ENCODE results near the gene CDH15. TPM values are rescaled to one million over a fixed set of nuclear protein-coding genes. Genes with fewer than 3 reads are reported as not detected.

The CDH15 gene
- total and polyA plus RNA-seq, 2 of the 13 experiments (the other 11 are each of a cell fraction or from before 2014, with no cell fraction given): 0.74 to 2.2 TPM

DNA sequence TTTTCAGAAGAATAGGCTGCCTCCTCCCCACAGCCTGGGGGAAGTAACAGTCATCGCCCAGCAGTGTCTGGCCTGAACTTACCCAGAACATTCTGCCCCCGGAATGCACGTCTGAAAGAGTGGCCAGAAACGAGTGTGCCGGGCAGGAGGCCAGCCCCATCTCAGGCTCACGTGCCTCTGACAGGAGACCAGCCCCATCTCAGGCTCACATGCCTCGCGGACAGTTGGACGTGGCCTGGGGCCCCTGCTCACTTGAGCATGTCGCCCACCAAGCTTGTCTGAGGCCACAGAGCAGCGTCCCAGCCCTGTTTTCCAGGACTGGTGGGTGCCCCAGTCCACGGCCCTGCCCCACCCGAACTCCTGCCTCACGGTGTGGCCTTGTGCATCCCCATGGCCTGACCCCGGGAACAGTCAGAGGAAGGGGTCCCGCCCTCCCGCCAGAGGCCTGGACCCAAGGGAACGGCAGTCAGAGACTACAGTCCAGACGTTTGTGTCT is 16.3 kb upstream of the CDH15 start (continued):
- no peak for TF ChIP-seq NONO (IDR thresholded peaks at IDR 0.05)
- 0 out of 2 replicates have a peak, but pooled peaks have one; percentile 46 for TF ChIP-seq NONO (CRISPR knock-in tag; conservative IDR thresholded peaks at IDR 0.05)
- TF ChIP-seq NR3C1 (CRISPR knock-in tag; IDR thresholded peaks at IDR 0.05): no peak
- peak; percentile 90; the same call in 1 of the 2 replicates for TF ChIP-seq PAF1 (CRISPR knock-in tag; IDR thresholded peaks at IDR 0.05)
- 0 out of 2 replicates have a peak, but pooled peaks have one; percentile 61 for TF ChIP-seq ZNF296 (CRISPR knock-in tag; conservative IDR thresholded peaks at IDR 0.05)
- TF ChIP-seq, protein P1, sequence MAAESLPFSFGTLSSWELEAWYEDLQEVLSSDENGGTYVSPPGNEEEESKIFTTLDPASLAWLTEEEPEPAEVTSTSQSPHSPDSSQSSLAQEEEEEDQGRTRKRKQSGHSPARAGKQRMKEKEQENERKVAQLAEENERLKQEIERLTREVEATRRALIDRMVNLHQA (CRISPR knock-in tag; IDR thresholded peaks at IDR 0.05): no peak
- no peak for TF ChIP-seq DNMT3B (CRISPR knock-in tag; conservative IDR thresholded peaks at IDR 0.05)
- no peak for TF ChIP-seq PHF5A (CRISPR knock-in tag; IDR thresholded peaks at IDR 0.05; ENCODE audit: low read depth, unreplicated experiment)
- TF ChIP-seq ZC3H13 (CRISPR knock-in tag; IDR thresholded peaks at IDR 0.05): peak; percentile 54
- no peak for TF ChIP-seq ZNF543 (CRISPR knock-in tag; IDR thresholded peaks at IDR 0.05)
- TF ChIP-seq CHD4 (IDR thresholded peaks at IDR 0.05; ENCODE audit: borderline replicate concordance, low read length): no peak
- TF ChIP-seq, protein P2, sequence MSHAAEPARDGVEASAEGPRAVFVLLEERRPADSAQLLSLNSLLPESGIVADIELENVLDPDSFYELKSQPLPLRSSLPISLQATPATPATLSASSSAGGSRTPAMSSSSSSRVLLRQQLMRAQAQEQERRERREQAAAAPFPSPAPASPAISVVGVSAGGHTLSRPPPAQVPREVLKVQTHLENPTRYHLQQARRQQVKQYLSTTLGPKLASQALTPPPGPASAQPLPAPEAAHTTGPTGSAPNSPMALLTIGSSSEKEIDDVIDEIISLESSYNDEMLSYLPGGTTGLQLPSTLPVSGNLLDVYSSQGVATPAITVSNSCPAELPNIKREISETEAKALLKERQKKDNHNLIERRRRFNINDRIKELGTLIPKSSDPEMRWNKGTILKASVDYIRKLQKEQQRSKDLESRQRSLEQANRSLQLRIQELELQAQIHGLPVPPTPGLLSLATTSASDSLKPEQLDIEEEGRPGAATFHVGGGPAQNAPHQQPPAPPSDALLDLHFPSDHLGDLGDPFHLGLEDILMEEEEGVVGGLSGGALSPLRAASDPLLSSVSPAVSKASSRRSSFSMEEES (CRISPR knock-in tag; IDR thresholded peaks at IDR 0.05): no peak
- TF ChIP-seq ZNF451 (CRISPR knock-in tag; IDR thresholded peaks at IDR 0.05): no peak
- no peak for TF ChIP-seq ZNF792 (CRISPR knock-in tag; IDR thresholded peaks at IDR 0.05)
- TF ChIP-seq PCBP1 (IDR thresholded peaks at IDR 0.05; ENCODE audit: borderline replicate concordance, low read depth, low read length): no peak
- TF ChIP-seq ZNF350 (CRISPR knock-in tag; IDR thresholded peaks at IDR 0.05; ENCODE audit: borderline replicate concordance, low read depth): no peak
- TF ChIP-seq SSRP1 (CRISPR knock-in tag; IDR thresholded peaks at IDR 0.05): peak; percentile 44; the same call in 1 of the 2 replicates
- TF ChIP-seq FOSL2 (CRISPR knock-in tag; IDR thresholded peaks at IDR 0.05): 0 out of 2 replicates have a peak, but pooled peaks have one; percentile 3
- TF ChIP-seq, protein P3, sequence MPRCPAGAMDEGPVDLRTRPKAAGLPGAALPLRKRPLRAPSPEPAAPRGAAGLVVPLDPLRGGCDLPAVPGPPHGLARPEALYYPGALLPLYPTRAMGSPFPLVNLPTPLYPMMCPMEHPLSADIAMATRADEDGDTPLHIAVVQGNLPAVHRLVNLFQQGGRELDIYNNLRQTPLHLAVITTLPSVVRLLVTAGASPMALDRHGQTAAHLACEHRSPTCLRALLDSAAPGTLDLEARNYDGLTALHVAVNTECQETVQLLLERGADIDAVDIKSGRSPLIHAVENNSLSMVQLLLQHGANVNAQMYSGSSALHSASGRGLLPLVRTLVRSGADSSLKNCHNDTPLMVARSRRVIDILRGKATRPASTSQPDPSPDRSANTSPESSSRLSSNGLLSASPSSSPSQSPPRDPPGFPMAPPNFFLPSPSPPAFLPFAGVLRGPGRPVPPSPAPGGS (CRISPR knock-in tag; IDR thresholded peaks at IDR 0.05): no peak
- TF ChIP-seq PAWR (CRISPR knock-in tag; IDR thresholded peaks at IDR 0.05; ENCODE audit: borderline replicate concordance): no peak
- TF ChIP-seq AGO1 (IDR thresholded peaks at IDR 0.05; ENCODE audit: low read depth, low read length, poor library complexity, severe bottlenecking): peak; percentile 97
- TF ChIP-seq CENPT (CRISPR knock-in tag; IDR thresholded peaks at IDR 0.05; ENCODE audit: low read depth): no peak
- peak; percentile 48; the same call in 1 of the 2 replicates for TF ChIP-seq ZNF768 (CRISPR knock-in tag; IDR thresholded peaks at IDR 0.05)
- TF ChIP-seq BHLHE40 (IDR thresholded peaks at IDR 0.05; ENCODE audit: low read length): peak; percentile 73; the same call in 1 of the 2 replicates
- TF ChIP-seq BORCS8-MEF2B (CRISPR knock-in tag; IDR thresholded peaks at IDR 0.05): no peak
- no peak for TF ChIP-seq TBX3 (IDR thresholded peaks at IDR 0.05; ENCODE audit: borderline replicate concordance)
- TF ChIP-seq, protein P4, sequence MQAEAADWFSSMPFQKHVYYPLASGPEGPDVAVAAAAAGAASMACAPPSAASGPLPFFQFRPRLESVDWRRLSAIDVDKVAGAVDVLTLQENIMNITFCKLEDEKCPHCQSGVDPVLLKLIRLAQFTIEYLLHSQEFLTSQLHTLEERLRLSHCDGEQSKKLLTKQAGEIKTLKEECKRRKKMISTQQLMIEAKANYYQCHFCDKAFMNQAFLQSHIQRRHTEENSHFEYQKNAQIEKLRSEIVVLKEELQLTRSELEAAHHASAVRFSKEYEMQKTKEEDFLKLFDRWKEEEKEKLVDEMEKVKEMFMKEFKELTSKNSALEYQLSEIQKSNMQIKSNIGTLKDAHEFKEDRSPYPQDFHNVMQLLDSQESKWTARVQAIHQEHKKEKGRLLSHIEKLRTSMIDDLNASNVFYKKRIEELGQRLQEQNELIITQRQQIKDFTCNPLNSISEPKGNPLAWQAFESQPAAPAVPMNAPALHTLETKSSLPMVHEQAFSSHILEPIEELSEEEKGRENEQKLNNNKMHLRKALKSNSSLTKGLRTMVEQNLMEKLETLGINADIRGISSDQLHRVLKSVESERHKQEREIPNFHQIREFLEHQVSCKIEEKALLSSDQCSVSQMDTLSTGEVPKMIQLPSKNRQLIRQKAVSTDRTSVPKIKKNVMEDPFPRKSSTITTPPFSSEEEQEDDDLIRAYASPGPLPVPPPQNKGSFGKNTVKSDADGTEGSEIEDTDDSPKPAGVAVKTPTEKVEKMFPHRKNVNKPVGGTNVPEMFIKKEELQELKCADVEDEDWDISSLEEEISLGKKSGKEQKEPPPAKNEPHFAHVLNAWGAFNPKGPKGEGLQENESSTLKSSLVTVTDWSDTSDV (CRISPR knock-in tag; IDR thresholded peaks at IDR 0.05): peak; percentile 34; the same call in 1 of the 2 replicates
- TF ChIP-seq POLR2G (IDR thresholded peaks at IDR 0.05; ENCODE audit: low read depth, low read length): peak; percentile 2; the same call in 1 of the 2 replicates
